Ovary (tissue), 3 donors: Measurements from ENCODE around the gene GCC1.

Experiments used
- CTCF ChIP-seq, 3 donors: fragments of 450-650 bp in 2 of 3; fragments of 200-600 bp in 1 of 3; IDR thresholded peaks; one replicate each; pipeline versions ENCODE4 v1.5.1 to v1.8.0; 2016 to 2022; ENCODE audit warnings: antibody characterized with exemption in 3 of 3, mild to moderate bottlenecking in 1 of 3
- EP300 ChIP-seq: sonication (generic); formaldehyde crosslinking; IDR thresholded peaks from one replicate; pipeline ENCODE4 v1.6.1; 2017; ENCODE audit warnings: antibody characterized with exemption
- POLR2A ChIP-seq: fragments of 450-650 bp; IDR thresholded peaks from one replicate; pipeline ENCODE4 v1.6.1; 2017; ENCODE audit warnings: antibody characterized with exemption, mild to moderate bottlenecking, moderate library complexity
- donor health status: DM: no; HTN: no; CAD: no.

GRCh38 chr7:127582361-127582760 lies 3.0 kb downstream of the GCC1 start:
- no peak for TF ChIP-seq CTCF (IDR thresholded peaks at IDR 0.05)
- no peak for TF ChIP-seq POLR2A
- TF ChIP-seq EP300: no peak
